ENCODE measurements around the gene ZC3H13.

The ZC3H13 gene

GRCh38 chr13:46063292-46063691 lies 10.7 kb upstream of the ZC3H13 start:
- DNase-seq (ENCODE audit: low read depth) = no peak

- no peak for DNase-seq (ENCODE audit: low read depth)
Measured at GRCh38 chr13:46062185-46062584, 9.6 kb upstream of the ZC3H13 start.

GRCh38 chr13:46059405-46059804 lies 6.9 kb upstream of the ZC3H13 start:
- no peak for DNase-seq (ENCODE audit: low read depth)

- DNase-seq (ENCODE audit: low read depth) = no peak
Measured at GRCh38 chr13:46058268-46058667, 5.7 kb upstream of the ZC3H13 start.

- no peak for DNase-seq (ENCODE audit: low read depth)
Measured at GRCh38 chr13:46057256-46058015, 4.9 kb upstream of the ZC3H13 start.

GRCh38 chr13:46053162-46054012 lies 841 bp upstream of the ZC3H13 start:
- DNase-seq (ENCODE audit: low read depth) = no peak

- no peak for DNase-seq (ENCODE audit: low read depth)
Measured at GRCh38 chr13:46051968-46052318, 603 bp downstream of the ZC3H13 start.

GRCh38 chr13:46050771-46051170 lies 1.8 kb downstream of the ZC3H13 start:
- DNase-seq (ENCODE audit: low read depth) = no peak

GRCh38 chr13:46045424-46045823 lies 7.1 kb downstream of the ZC3H13 start:
- no peak for DNase-seq (ENCODE audit: low read depth)

- no peak for DNase-seq (ENCODE audit: low read depth)
Measured at GRCh38 chr13:46043647-46044046, 8.9 kb downstream of the ZC3H13 start.

GRCh38 chr13:46041419-46041839 lies 11.1 kb downstream of the ZC3H13 start:
- DNase-seq (ENCODE audit: low read depth) = no peak

- no peak for DNase-seq (ENCODE audit: low read depth)
Measured at GRCh38 chr13:46040763-46041162, 11.8 kb downstream of the ZC3H13 start.

- no peak for DNase-seq (ENCODE audit: low read depth)
Measured at GRCh38 chr13:46039411-46040182, 12.9 kb downstream of the ZC3H13 start.

- DNase-seq (ENCODE audit: low read depth) = no peak
Measured at GRCh38 chr13:46038296-46038695, 14.2 kb downstream of the ZC3H13 start.

GRCh38 chr13:46035066-46035465 lies 17.5 kb downstream of the ZC3H13 start:
- no peak for DNase-seq (ENCODE audit: low read depth)

- DNase-seq (ENCODE audit: low read depth) = no peak
Measured at GRCh38 chr13:46032341-46032740, 20.2 kb downstream of the ZC3H13 start.

GRCh38 chr13:46031581-46032263 lies 20.8 kb downstream of the ZC3H13 start:
- no peak for DNase-seq (ENCODE audit: low read depth)

- no peak for DNase-seq (ENCODE audit: low read depth)
Measured at GRCh38 chr13:46025157-46025556, 27.4 kb downstream of the ZC3H13 start.

GRCh38 chr13:46022481-46022880 lies 30.1 kb downstream of the ZC3H13 start:
- no peak for DNase-seq (ENCODE audit: low read depth)

- DNase-seq (ENCODE audit: low read depth) = no peak
Measured at GRCh38 chr13:46016216-46016615, 36.3 kb downstream of the ZC3H13 start.

- DNase-seq (ENCODE audit: low read depth) = no peak
Measured at GRCh38 chr13:46015366-46015765, 37.2 kb downstream of the ZC3H13 start.

GRCh38 chr13:46012404-46012803 lies 40.1 kb downstream of the ZC3H13 start:
- DNase-seq (ENCODE audit: low read depth) = no peak
